Gastroesophageal sphincter (tissue), 3 donors: ENCODE data around the gene CDC42.

Experiments
- EP300 ChIP-seq: sonication (generic); formaldehyde crosslinking; IDR thresholded peaks from one replicate; pipeline ENCODE4 v1.6.1; 2017; ENCODE audit warnings: antibody characterized with exemption, mild to moderate bottlenecking
- POLR2A ChIP-seq, 2 donors: fragments of 450-650 bp; IDR thresholded peaks; one replicate each; pipeline ENCODE4 v1.6.1; 2017; ENCODE audit warnings: antibody characterized with exemption in 2 of 2, mild to moderate bottlenecking in 2 of 2, moderate library complexity in 1 of 2
- POLR2AphosphoS5 ChIP-seq: sonication (generic); formaldehyde crosslinking; IDR thresholded peaks from one replicate; pipeline ENCODE4 v1.6.1; 2017; ENCODE audit warnings: antibody characterized with exemption
- TF ChIP-seq, protein P1 (sequence below), 4 experiments: fragments of 200-600 bp in 2 of 4; fragments of 450-650 bp in 2 of 4; sonication (generic) in 1 of 4; IDR thresholded peaks; one replicate each; pipeline ENCODE4 v1.5.1; 2017 to 2019; ENCODE audit warnings: antibody characterized with exemption in 4 of 4, mild to moderate bottlenecking in 2 of 4, moderate library complexity in 2 of 4

GRCh38 chr1:22064751-22065402 is 12.4 kb downstream of the CDC42 start:
- TF ChIP-seq POLR2A (IDR thresholded peaks at IDR 0.05) (no peak), POLR2AphosphoS5 (no peak), EP300 (no peak)
- TF ChIP-seq, protein P1, sequence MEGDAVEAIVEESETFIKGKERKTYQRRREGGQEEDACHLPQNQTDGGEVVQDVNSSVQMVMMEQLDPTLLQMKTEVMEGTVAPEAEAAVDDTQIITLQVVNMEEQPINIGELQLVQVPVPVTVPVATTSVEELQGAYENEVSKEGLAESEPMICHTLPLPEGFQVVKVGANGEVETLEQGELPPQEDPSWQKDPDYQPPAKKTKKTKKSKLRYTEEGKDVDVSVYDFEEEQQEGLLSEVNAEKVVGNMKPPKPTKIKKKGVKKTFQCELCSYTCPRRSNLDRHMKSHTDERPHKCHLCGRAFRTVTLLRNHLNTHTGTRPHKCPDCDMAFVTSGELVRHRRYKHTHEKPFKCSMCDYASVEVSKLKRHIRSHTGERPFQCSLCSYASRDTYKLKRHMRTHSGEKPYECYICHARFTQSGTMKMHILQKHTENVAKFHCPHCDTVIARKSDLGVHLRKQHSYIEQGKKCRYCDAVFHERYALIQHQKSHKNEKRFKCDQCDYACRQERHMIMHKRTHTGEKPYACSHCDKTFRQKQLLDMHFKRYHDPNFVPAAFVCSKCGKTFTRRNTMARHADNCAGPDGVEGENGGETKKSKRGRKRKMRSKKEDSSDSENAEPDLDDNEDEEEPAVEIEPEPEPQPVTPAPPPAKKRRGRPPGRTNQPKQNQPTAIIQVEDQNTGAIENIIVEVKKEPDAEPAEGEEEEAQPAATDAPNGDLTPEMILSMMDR (IDR thresholded peaks at IDR 0.05): no peak
